Astrocyte of the cerebellum (primary cell): ENCODE data around the gene GTPBP3.

Experiments used
- DNase-seq: peaks from one replicate; pipeline ENCODE4 v3.0.0-alpha.2; 2011; ENCODE audit warnings: low read depth
- H3K4me3 ChIP-seq: 2 replicates; pipeline ENCODE4 v1.5.1; 2011; ENCODE audit warnings: mild to moderate bottlenecking, low read depth, low read length, moderate library complexity
- CTCF ChIP-seq: IDR thresholded peaks from 2 replicates; pipeline ENCODE4 v1.5.1; 2012; ENCODE audit warnings: low read length, low read depth, moderate library complexity, mild to moderate bottlenecking; ENCODE audit errors: missing control alignments
- in situ Hi-C: cut with HindIII; loops from 2 replicates; pipeline ENCODE4 v1.10.0; 2017; ENCODE audit warnings: low sequenced_read_pairs

The GTPBP3 gene

DNA sequence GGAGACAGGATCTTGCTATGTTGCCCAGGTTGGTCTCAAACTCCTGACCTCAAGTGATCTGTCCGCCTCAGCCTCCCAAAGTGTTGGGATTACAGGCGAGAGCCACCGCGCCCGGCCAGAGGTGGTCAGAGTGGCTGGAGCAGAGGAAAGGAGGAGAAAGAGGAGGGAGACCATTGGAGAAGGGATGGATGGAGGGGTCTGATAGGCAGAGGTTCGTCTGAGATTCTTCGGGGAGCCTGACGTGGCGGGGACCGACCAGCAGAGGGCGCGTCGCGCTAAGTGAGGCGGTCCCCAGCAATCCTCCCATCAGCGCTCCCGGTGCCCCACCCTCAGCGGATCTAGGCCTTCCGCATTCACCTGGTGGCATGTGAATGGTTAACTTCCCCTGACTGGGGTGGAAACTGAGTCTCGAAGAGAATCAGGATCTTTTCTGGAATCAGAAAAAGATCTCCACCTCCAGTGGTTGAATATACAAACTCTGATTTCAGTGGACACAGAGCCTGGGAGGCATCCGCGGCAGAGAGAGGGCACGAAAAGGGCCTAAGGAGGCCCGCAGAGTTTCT lies 8.8 kb downstream of the GTPBP3 start:
- TF ChIP-seq CTCF, result peak; percentile 90
- DNase-seq, result no peak
- in situ Hi-C loops, result no loop called here
- no peak overlapping the region for H3K4me3 ChIP-seq

GRCh38 chr19:17347361-17347760 lies 10.0 kb downstream of the GTPBP3 start:
- DNase-seq, result no peak
- in situ Hi-C loops, result no loop called here
- no peak overlapping the region for H3K4me3 ChIP-seq
- TF ChIP-seq CTCF, result no peak

DNA sequence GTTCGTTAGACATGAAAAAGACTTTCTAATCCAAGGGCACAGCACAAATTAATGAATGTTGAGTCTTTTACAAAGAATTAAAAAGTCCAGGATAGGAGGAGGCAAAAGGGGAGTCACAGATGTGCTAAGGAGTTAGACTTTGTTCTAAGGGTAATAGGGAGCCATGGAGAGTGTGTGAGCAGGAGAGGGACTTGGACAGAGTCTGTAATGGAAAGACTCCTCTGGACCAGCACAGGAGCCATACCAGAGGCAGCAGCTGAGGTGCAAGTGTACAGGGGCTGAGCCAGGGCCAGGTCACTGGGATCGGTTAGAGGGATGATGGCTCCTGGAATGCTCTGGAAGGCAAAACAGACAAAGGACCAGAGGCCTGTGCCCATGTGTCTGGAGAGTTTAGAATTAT lies 10.5 kb downstream of the GTPBP3 start:
- in situ Hi-C loops, result no loop called here
- TF ChIP-seq CTCF, result no peak
- H3K4me3 ChIP-seq, result no peak overlapping the region
- no peak for DNase-seq

GRCh38 chr19:17348700-17349099 lies 11.3 kb downstream of the GTPBP3 start:
- in situ Hi-C loops, result no loop called here
- no peak for TF ChIP-seq CTCF
- peak overlapping the region; percentile 2 for H3K4me3 ChIP-seq
- DNase-seq, result peak; percentile 38

- in situ Hi-C loops, result no loop called here
- no peak for TF ChIP-seq CTCF
- no peak for DNase-seq
- H3K4me3 ChIP-seq, result no peak overlapping the region
Measured at GRCh38 chr19:17351815-17352435, 14.6 kb downstream of the GTPBP3 start.

GRCh38 chr19:17352608-17353280 lies 15.4 kb downstream of the GTPBP3 start:
- DNase-seq, result no peak
- no peak overlapping the region for H3K4me3 ChIP-seq
- in situ Hi-C loops, result no loop called here
- no peak for TF ChIP-seq CTCF
